Caco-2 (cell line): ENCODE data around the gene SCYGR8. TPM values are rescaled to one million over a fixed set of nuclear protein-coding genes. Genes with fewer than 3 reads are reported as not detected.

Source experiments
- BruUV-seq: library from RNA; stranded (reverse); fragments of 400-500 nt; replicated peaks from 2 replicates; lab custom pipeline; 2021; lab: Mats Ljungman, UMichigan
- CTCF ChIA-PET: fragments of 300-600 bp; sonication (Branson Sonifier 250); formaldehyde crosslinking; loops from one replicate; lab custom pipeline; 2022; ENCODE audit warnings: antibody characterized with exemption; lab: Charles Lee
- POLR2A ChIA-PET: fragments of 300-600 bp; sonication (Branson Sonifier 250); formaldehyde crosslinking; loops from one replicate; lab custom pipeline; 2022; ENCODE audit warnings: antibody characterized with exemption; lab: Charles Lee
- DNase-seq, 2 experiments: peaks; one replicate each; pipeline versions ENCODE4 v3.0.0 to v3.0.0-alpha.2; 2020 to 2022
- H3K27me3 ChIP-seq: replicated peaks from 2 replicates; pipeline ENCODE4 v1.6.0; 2011; ENCODE audit warnings: low read length; ENCODE audit not compliant: control insufficient read depth, insufficient read depth
- H3K36me3 ChIP-seq: 2 replicates; pipeline ENCODE4 v1.5.1; 2011; ENCODE audit warnings: low read length; ENCODE audit not compliant: control insufficient read depth, insufficient read depth
- H3K4me1 ChIP-seq: fragments of 250-450 bp; sonication (Bioruptor Pico); 2 replicates; pipeline ENCODE4 v1.5.1; 2020; ENCODE audit warnings: mild to moderate bottlenecking
- H3K4me3 ChIP-seq: 2 replicates; pipeline ENCODE4 v1.5.1; 2011; ENCODE audit warnings: low read depth, mild to moderate bottlenecking, control low read depth, low read length
- H3K9me3 ChIP-seq: fragments of 250-450 bp; sonication (Bioruptor Pico); 2 replicates; pipeline ENCODE4 v1.5.1; 2020; ENCODE audit warnings: mild to moderate bottlenecking, moderate library complexity
- H3K27ac Mint-ChIP-seq: one replicate; pipeline ENCODE4 v1.8.0; 2022; ENCODE audit warnings: mixed read lengths; ENCODE audit not compliant: unreplicated experiment
- H3K27me3 Mint-ChIP-seq: one replicate; pipeline ENCODE4 v1.8.0; 2022; ENCODE audit warnings: mixed read lengths; ENCODE audit not compliant: insufficient read depth, unreplicated experiment
- H3K36me3 Mint-ChIP-seq: one replicate; pipeline ENCODE4 v1.8.0; 2022; ENCODE audit warnings: mild to moderate bottlenecking, mixed read lengths; ENCODE audit not compliant: insufficient read depth, unreplicated experiment
- H3K4me1 Mint-ChIP-seq: one replicate; pipeline ENCODE4 v1.8.0; 2022; ENCODE audit warnings: low read depth, mixed read lengths; ENCODE audit not compliant: unreplicated experiment
- H3K4me3 Mint-ChIP-seq: one replicate; pipeline ENCODE4 v1.8.0; 2022; ENCODE audit warnings: mild to moderate bottlenecking, moderate library complexity, mixed read lengths; ENCODE audit not compliant: unreplicated experiment
- H3K9me3 Mint-ChIP-seq: one replicate; pipeline ENCODE4 v1.8.0; 2022; ENCODE audit warnings: mixed read lengths; ENCODE audit not compliant: unreplicated experiment
- intact Hi-C: fragments of 100-400 bp; cut with micrococcal nuclease; formaldehyde crosslinking; loops from one replicate; pipeline ENCODE4 v1.10.0; 2022; ENCODE audit not compliant: unreplicated experiment
- total RNA-seq: library from RNA; stranded (reverse); gene quantifications from 2 replicates; pipeline ENCODE4 v1.2.3, GENCODE V29; 2022
- TF ChIP-seq, protein P1 (sequence below), 2 experiments: fragments of 200-600 bp in 1 of 2; IDR thresholded peaks; 1 replicate in 1 of 2; 2 replicates in 1 of 2; pipeline versions ENCODE4 v1.5.1 to v1.8.0; 2011 to 2022; ENCODE audit warnings: antibody characterized with exemption in 1 of 2, control low read depth in 1 of 2, inconsistent platforms in 1 of 2, low read depth in 1 of 2, low read length in 1 of 2, mild to moderate bottlenecking in 1 of 2, moderate library complexity in 1 of 2; ENCODE audit not compliant: insufficient read depth in 1 of 2, severe bottlenecking in 1 of 2, unreplicated experiment in 1 of 2

Gene SCYGR8
- total RNA-seq, 1 experiment from 2014 or later: not detected

DNA sequence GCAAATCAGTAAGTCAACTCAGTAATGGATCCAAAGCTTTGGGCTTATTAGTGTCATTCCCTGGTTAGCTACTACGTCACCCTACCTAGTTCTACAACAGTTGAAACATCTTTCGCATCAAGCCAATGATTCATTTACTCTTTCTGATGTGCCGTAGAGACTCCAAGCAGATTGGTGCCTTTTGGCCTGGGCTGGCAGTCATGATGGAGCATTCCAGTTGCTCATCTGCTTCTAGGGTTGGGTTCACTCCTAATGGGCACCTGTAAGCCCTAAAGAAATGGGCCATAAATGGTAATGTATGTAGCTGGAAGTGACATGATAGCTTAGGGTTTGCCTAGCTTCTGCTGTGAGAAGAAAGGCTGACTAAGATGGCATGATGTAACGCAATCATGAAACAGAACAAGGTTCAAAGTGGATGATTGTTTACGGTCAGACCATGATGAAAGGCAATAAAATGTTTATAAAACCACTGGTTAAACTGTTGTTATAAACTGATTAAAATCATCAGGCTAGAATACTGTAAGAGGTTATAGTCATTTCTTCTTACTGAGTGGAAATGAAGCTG is 47.5 kb downstream of the SCYGR8 start:
- POLR2A ChIA-PET: no interaction called here
- no peak for DNase-seq
- no peaks in the 10 kb centered on the region for H3K9me3 Mint-ChIP-seq

More for the DNA sequence above, 47.5 kb downstream of the SCYGR8 start:
- Mint-ChIP-seq H3K4me1 (no peaks in the 10 kb centered on the region), H3K27ac (no peak overlapping the region), H3K4me3 (no peak overlapping the region), H3K27me3 (no peaks in the 10 kb centered on the region), H3K36me3 (no peaks in the 10 kb centered on the region)
- Histone ChIP-seq H3K9me3 (no peaks in the 10 kb centered on the region), H3K4me3 (no peak overlapping the region), H3K27me3 (no peaks in the 10 kb centered on the region), H3K4me1 (no peaks in the 10 kb centered on the region), H3K36me3 (no peaks in the 10 kb centered on the region)
- TF ChIP-seq, protein P1, sequence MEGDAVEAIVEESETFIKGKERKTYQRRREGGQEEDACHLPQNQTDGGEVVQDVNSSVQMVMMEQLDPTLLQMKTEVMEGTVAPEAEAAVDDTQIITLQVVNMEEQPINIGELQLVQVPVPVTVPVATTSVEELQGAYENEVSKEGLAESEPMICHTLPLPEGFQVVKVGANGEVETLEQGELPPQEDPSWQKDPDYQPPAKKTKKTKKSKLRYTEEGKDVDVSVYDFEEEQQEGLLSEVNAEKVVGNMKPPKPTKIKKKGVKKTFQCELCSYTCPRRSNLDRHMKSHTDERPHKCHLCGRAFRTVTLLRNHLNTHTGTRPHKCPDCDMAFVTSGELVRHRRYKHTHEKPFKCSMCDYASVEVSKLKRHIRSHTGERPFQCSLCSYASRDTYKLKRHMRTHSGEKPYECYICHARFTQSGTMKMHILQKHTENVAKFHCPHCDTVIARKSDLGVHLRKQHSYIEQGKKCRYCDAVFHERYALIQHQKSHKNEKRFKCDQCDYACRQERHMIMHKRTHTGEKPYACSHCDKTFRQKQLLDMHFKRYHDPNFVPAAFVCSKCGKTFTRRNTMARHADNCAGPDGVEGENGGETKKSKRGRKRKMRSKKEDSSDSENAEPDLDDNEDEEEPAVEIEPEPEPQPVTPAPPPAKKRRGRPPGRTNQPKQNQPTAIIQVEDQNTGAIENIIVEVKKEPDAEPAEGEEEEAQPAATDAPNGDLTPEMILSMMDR (IDR thresholded peaks at IDR 0.05; ENCODE audit: insufficient read depth in 1 of 2, low read depth in 1 of 2, low read length in 1 of 2, severe bottlenecking in 1 of 2, unreplicated experiment in 1 of 2): no peak
- BruUV-seq: no TSS peak
- CTCF ChIA-PET: interaction anchor here (0.6 to 1.4 kb wide), 2 partner anchors 69 to 136 kb away, joined by 3 read pairs; no protein-coding TSS in a partner anchor
- intact Hi-C loops: no loop called here

Other genes with a start within 250 kb of the SCYGR8 start
- gene SCYGR2, start 147.0 kb upstream of the SCYGR8 start, total RNA-seq: not detected in 2 replicates
- gene SCYGR3, start 131.1 kb upstream of the SCYGR8 start, total RNA-seq: not detected in 2 replicates
- gene SCYGR4, start 128.4 kb upstream of the SCYGR8 start, total RNA-seq: not detected in 2 replicates
- not detected in 2 replicates for gene SCYGR5, start 79.1 kb upstream of the SCYGR8 start, total RNA-seq
- gene SLC19A3, start 27.9 kb upstream of the SCYGR8 start, total RNA-seq: 88.2 and 98.5 TPM in 2 replicates
- gene SCYGR6, start 21.1 kb upstream of the SCYGR8 start, total RNA-seq: not detected in 2 replicates
- gene SCYGR7, start 17.6 kb upstream of the SCYGR8 start, total RNA-seq: not detected in 2 replicates
- gene CCL20, start 67.9 kb downstream of the SCYGR8 start, total RNA-seq: 2.8 and 3.5 TPM in 2 replicates
- 5.4 and 6.6 TPM in 2 replicates for gene DAW1, start 125.7 kb downstream of the SCYGR8 start, total RNA-seq